ENCODE data around the gene RTRAF.

Gene RTRAF

DNA sequence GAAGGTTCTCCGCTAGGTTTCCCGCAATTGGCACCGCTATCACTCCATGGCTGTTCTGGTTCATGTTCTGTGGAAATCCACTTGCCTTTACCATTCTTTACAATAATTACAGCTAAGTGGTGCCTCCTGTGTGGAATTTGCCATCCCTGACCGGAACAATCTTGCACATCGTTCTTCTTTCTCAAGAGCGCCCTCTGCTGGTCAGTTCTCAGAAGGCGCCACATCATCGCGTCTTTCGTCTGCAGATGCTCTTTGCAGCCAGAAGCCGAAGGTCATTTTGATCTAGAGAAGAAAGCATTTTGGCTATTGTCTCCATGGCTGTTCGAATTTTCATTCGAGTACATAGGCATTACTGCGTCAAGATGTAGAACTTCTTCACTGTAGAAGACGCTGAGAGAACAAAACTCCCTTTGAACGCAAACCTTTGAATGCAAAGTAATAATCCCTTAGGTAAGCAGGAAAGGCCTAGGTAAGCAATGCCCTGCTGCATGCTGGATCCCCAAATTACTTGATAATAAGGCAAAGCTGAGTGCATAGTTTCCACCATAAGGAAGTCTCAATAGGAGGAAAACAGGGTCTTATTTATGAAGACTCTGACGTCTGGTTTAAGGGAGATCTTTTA lies 10.1 kb upstream of the RTRAF start:
- Histone ChIP-seq H3K79me2 (ENCODE audit: insufficient read depth, low read depth) (no peaks in the 10 kb centered on the region), H3K9ac (no peak overlapping the region), H3K36me3 (ENCODE audit: insufficient read depth) (no peaks in the 10 kb centered on the region), H3K27me3 (ENCODE audit: insufficient read depth, low read depth) (no peaks in the 10 kb centered on the region), H3K27ac (no peak overlapping the region), H2AFZ (ENCODE audit: low read depth) (peak overlapping the region; percentile 18; the same call in 1 of the 2 replicates), H4K20me1 (ENCODE audit: insufficient read depth) (no peaks in the 10 kb centered on the region), H3K4me3 (IDR thresholded peaks at IDR 0.05; ENCODE audit: insufficient read depth, low read depth, low read length) (no peak overlapping the region), H3K4me1 (ENCODE audit: low read depth, poor library complexity, severe bottlenecking) (no peaks in the 10 kb centered on the region), H3K4me2 (no peak overlapping the region)
- TF ChIP-seq CTCF (conservative IDR thresholded peaks at IDR 0.05; ENCODE audit: low read depth, low read length), result peak; percentile 83

- H4K20me1 ChIP-seq (ENCODE audit: insufficient read depth), result no peaks in the 10 kb centered on the region
- H3K4me2 ChIP-seq, result no peak overlapping the region
- H2AFZ ChIP-seq (ENCODE audit: low read depth), result no peak overlapping the region
- H3K79me2 ChIP-seq (ENCODE audit: insufficient read depth, low read depth), result no peaks in the 10 kb centered on the region
- TF ChIP-seq CTCF (conservative IDR thresholded peaks at IDR 0.05; ENCODE audit: low read depth, low read length), result no peak
- H3K27me3 ChIP-seq (ENCODE audit: insufficient read depth, low read depth), result no peaks in the 10 kb centered on the region
- no peak overlapping the region for H3K27ac ChIP-seq
- H3K36me3 ChIP-seq (ENCODE audit: insufficient read depth), result no peaks in the 10 kb centered on the region
- no peak overlapping the region for H3K9ac ChIP-seq
- H3K4me3 ChIP-seq (IDR thresholded peaks at IDR 0.05; ENCODE audit: insufficient read depth, low read depth, low read length), result no peak overlapping the region
- no peaks in the 10 kb centered on the region for H3K4me1 ChIP-seq (ENCODE audit: low read depth, poor library complexity, severe bottlenecking)
Measured at GRCh38 chr14:51981218-51981854, 8.0 kb upstream of the RTRAF start.

GRCh38 chr14:51988221-51988620 lies 1.1 kb upstream of the RTRAF start:
- H3K4me1 ChIP-seq (ENCODE audit: low read depth, poor library complexity, severe bottlenecking), result peaks cover 14% of the 10 kb centered on the region
- peaks cover 18% of the 10 kb centered on the region; the same call in 1 of the 2 replicates for H3K79me2 ChIP-seq (ENCODE audit: insufficient read depth, low read depth)
- H4K20me1 ChIP-seq (ENCODE audit: insufficient read depth), result no peaks in the 10 kb centered on the region
- H3K4me3 ChIP-seq (IDR thresholded peaks at IDR 0.05; ENCODE audit: insufficient read depth, low read depth, low read length), result no peak overlapping the region
- H3K27me3 ChIP-seq (ENCODE audit: insufficient read depth, low read depth), result no peaks in the 10 kb centered on the region
- H3K36me3 ChIP-seq (ENCODE audit: insufficient read depth), result no peaks in the 10 kb centered on the region
- H2AFZ ChIP-seq (ENCODE audit: low read depth), result peak overlapping the region; percentile 91
- H3K27ac ChIP-seq, result no peak overlapping the region
- H3K9ac ChIP-seq, result no peak overlapping the region
- H3K4me2 ChIP-seq, result peak overlapping the region; percentile 74; the same call in 1 of the 2 replicates
- no peak for TF ChIP-seq CTCF (conservative IDR thresholded peaks at IDR 0.05; ENCODE audit: low read depth, low read length)

DNA sequence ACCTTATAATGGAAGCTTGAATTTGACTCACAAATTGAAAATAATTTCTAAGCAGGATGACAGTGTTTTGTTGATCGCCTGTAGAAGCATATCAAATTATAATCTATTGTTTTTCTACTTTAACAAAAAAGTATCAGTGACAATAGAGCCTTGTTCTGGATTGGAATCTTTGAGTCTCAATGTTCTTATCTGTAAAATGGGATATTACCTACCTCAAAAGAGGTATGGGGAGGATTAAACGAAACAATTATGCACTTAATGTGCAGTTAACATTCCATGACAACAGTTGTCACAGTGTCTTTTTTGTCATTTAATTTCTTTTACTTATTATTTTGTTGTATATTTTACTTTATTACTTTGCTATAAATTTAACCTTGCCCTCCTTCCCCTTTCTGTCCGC lies 1.1 kb downstream of the RTRAF start:
- H3K79me2 ChIP-seq (ENCODE audit: insufficient read depth, low read depth), result peaks cover 18% of the 10 kb centered on the region; the same call in 1 of the 2 replicates

More for the DNA sequence above, 1.1 kb downstream of the RTRAF start:
- H3K4me2 ChIP-seq, result peak overlapping the region; percentile 70; the same call in 1 of the 2 replicates
- no peak overlapping the region for H3K27ac ChIP-seq
- no peaks in the 10 kb centered on the region for H4K20me1 ChIP-seq (ENCODE audit: insufficient read depth)
- peak overlapping the region; percentile 80; the same call in 1 of the 2 replicates for H3K9ac ChIP-seq
- H2AFZ ChIP-seq (ENCODE audit: low read depth), result no peak overlapping the region
- TF ChIP-seq CTCF (conservative IDR thresholded peaks at IDR 0.05; ENCODE audit: low read depth, low read length), result no peak
- H3K27me3 ChIP-seq (ENCODE audit: insufficient read depth, low read depth), result no peaks in the 10 kb centered on the region
- no peaks in the 10 kb centered on the region for H3K36me3 ChIP-seq (ENCODE audit: insufficient read depth)
- H3K4me3 ChIP-seq (IDR thresholded peaks at IDR 0.05; ENCODE audit: insufficient read depth, low read depth, low read length), result no peak overlapping the region
- H3K4me1 ChIP-seq (ENCODE audit: low read depth, poor library complexity, severe bottlenecking), result peaks cover 14% of the 10 kb centered on the region

Measured in KMS-11 (cell line).